GM12878 (cell line): ENCODE measurements around the gene LRP5.

Source experiments
- POLR2A ChIP-seq: IDR thresholded peaks from 2 replicates; pipeline ENCODE4 v1.6.1; 2011; ENCODE audit warnings: low read depth, mild to moderate bottlenecking, low read length
- POLR2AphosphoS5 ChIP-seq: IDR thresholded peaks from 2 replicates; pipeline ENCODE4 v1.6.1; 2011; ENCODE audit warnings: mild to moderate bottlenecking, low read length, inconsistent platforms

GRCh38 chr11:68325907-68326220 lies 13.5 kb downstream of the LRP5 start:
- TF ChIP-seq POLR2A (no peak), POLR2AphosphoS5 (no peak)
